HEK293T (cell line): ENCODE data around the gene KYNU.
"Not testable (repeated sequence)": the region's sequence is repeated elsewhere in the genome, so short reads cannot be mapped to it uniquely, and the experiment has no call there.

Source experiments
- CTCF ChIA-PET: fragments of 350-600 bp; formaldehyde crosslinking; extraction: SDS; loops from one replicate; lab custom pipeline; 2021; ENCODE audit warnings: antibody characterized with exemption, inconsistent platforms; lab: Yijun Ruan, JAX
- POLR2A ChIA-PET: fragments of 350-600 bp; formaldehyde crosslinking; extraction: SDS; loops from one replicate; lab custom pipeline; 2020; ENCODE audit warnings: antibody characterized with exemption, inconsistent platforms; lab: Yijun Ruan, JAX
- DNase-seq: peaks from one replicate; pipeline ENCODE4 v3.0.0; 2012; ENCODE audit warnings: mixed read lengths; ENCODE audit errors: extremely low spot score
- ARNT ChIP-seq: fragments of 450-650 bp; IDR thresholded peaks from 2 replicates; pipeline ENCODE4 v1.6.1; 2017; ENCODE audit warnings: mild to moderate bottlenecking
- BHLHE40 ChIP-seq: fragments of 450-650 bp; IDR thresholded peaks from 2 replicates; pipeline ENCODE4 v1.6.1; 2016; ENCODE audit warnings: mild to moderate bottlenecking, moderate library complexity, borderline replicate concordance
- CTBP1 ChIP-seq: fragments of 450-650 bp; IDR thresholded peaks from 2 replicates; pipeline ENCODE4 v1.6.1; 2016; ENCODE audit warnings: borderline replicate concordance
- ELF4 ChIP-seq: fragments of 450-650 bp; IDR thresholded peaks from 2 replicates; pipeline ENCODE4 v1.6.1; 2017; ENCODE audit warnings: antibody characterized with exemption
- FOXA1 ChIP-seq: fragments of 450-650 bp; IDR thresholded peaks from 2 replicates; pipeline ENCODE4 v1.6.1; 2016; ENCODE audit warnings: mild to moderate bottlenecking
- FOXK2 ChIP-seq: fragments of 450-650 bp; IDR thresholded peaks from 2 replicates; pipeline ENCODE4 v1.6.1; 2016; ENCODE audit warnings: mild to moderate bottlenecking
- FOXM1 ChIP-seq: fragments of 450-650 bp; IDR thresholded peaks from 2 replicates; pipeline ENCODE4 v1.6.1; 2017; ENCODE audit warnings: mild to moderate bottlenecking, borderline replicate concordance
- HDGF ChIP-seq: fragments of 450-650 bp; IDR thresholded peaks from 2 replicates; pipeline ENCODE4 v1.6.1; 2017; ENCODE audit warnings: antibody characterized with exemption, borderline replicate concordance
- L3MBTL2 ChIP-seq: fragments of 450-650 bp; conservative IDR thresholded peaks from 2 replicates; pipeline ENCODE4 v1.6.1; 2016; ENCODE audit warnings: mild to moderate bottlenecking
- LEF1 ChIP-seq: fragments of 450-650 bp; IDR thresholded peaks from 2 replicates; pipeline ENCODE4 v1.6.1; 2017; ENCODE audit warnings: mild to moderate bottlenecking, borderline replicate concordance
- NFRKB ChIP-seq: fragments of 450-650 bp; IDR thresholded peaks from 2 replicates; pipeline ENCODE4 v1.6.1; 2016; ENCODE audit warnings: mild to moderate bottlenecking, moderate library complexity
- SP1 ChIP-seq: fragments of 450-650 bp; IDR thresholded peaks from 2 replicates; pipeline ENCODE4 v1.6.1; 2017
- SUZ12 ChIP-seq: fragments of 450-650 bp; IDR thresholded peaks from 2 replicates; pipeline ENCODE4 v1.6.1; 2016; ENCODE audit warnings: mild to moderate bottlenecking
- TARDBP ChIP-seq: fragments of 450-650 bp; IDR thresholded peaks from 2 replicates; pipeline ENCODE4 v1.6.1; 2016
- ZNF384 ChIP-seq: fragments of 450-650 bp; IDR thresholded peaks from 2 replicates; pipeline ENCODE4 v1.6.1; 2016
- TF ChIP-seq, protein P1 (sequence below): fragments of 450-650 bp; IDR thresholded peaks from 2 replicates; pipeline ENCODE4 v1.6.1; 2016

Gene KYNU

GRCh38 chr2:143030127-143030526 is 152.7 kb downstream of the KYNU start:
- ChIA-PET POLR2A (no interaction called here), CTCF (no interaction called here)
- TF ChIP-seq FOXK2 = no peak
- TF ChIP-seq SUZ12 = no peak
- no peak for TF ChIP-seq L3MBTL2
- no peak for TF ChIP-seq ELF4
- TF ChIP-seq LEF1 = no peak
- no peak for TF ChIP-seq ZNF384
- TF ChIP-seq NFRKB = no peak
- no peak for TF ChIP-seq HDGF
- TF ChIP-seq CTBP1 = no peak
- TF ChIP-seq SP1 = no peak
- TF ChIP-seq BHLHE40 = no peak
- no peak for TF ChIP-seq TARDBP
- no peak for TF ChIP-seq ARNT
- TF ChIP-seq FOXA1 = no peak
- TF ChIP-seq FOXM1 = no peak
- TF ChIP-seq, protein P1, sequence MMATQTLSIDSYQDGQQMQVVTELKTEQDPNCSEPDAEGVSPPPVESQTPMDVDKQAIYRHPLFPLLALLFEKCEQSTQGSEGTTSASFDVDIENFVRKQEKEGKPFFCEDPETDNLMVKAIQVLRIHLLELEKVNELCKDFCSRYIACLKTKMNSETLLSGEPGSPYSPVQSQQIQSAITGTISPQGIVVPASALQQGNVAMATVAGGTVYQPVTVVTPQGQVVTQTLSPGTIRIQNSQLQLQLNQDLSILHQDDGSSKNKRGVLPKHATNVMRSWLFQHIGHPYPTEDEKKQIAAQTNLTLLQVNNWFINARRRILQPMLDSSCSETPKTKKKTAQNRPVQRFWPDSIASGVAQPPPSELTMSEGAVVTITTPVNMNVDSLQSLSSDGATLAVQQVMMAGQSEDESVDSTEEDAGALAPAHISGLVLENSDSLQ = no peak
- DNase-seq = no peak

- ChIA-PET POLR2A (no interaction called here), CTCF (interaction anchor here (0.8 kb wide), 1 partner anchor 11 kb away, joined by 5 read pairs; no protein-coding TSS in a partner anchor)
- peak; percentile 65 for DNase-seq
- TF ChIP-seq SP1 = no peak
- TF ChIP-seq, protein P1 = peak; percentile 65
Observed at GRCh38 chr2:143034292-143035074, 157.0 kb downstream of the KYNU start.

GRCh38 chr2:143051465-143051864 is 174.0 kb downstream of the KYNU start:
- POLR2A ChIA-PET = no interaction called here
- TF ChIP-seq FOXK2 (no peak), SUZ12 (no peak), L3MBTL2 (no peak), ARNT (no peak)
- TF ChIP-seq, protein P1 = no peak
- CTCF ChIA-PET = no interaction called here
- DNase-seq = no peak

DNA sequence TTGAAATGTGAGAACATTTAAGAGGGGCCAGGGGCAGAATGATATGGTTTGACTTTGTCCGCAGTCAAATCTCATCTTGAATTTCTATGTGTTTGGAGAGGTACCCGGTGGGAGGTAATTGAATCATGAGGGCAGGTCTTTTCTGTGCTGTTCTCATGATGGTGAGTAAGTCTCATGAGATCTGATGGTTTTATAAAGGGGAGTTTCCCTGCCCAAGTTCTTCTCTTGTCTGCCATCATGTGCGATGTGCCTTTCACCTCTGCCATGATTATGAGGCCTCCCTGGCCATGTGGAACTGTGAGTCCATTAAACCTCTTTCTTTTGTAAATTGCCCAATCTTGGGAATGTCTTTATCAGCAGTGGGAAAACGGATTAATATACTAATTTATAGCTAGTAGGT is 176.0 kb downstream of the KYNU start:
- DNase-seq, CTCF ChIA-PET, POLR2A ChIA-PET: not testable (repeated sequence)

- ChIA-PET POLR2A (no interaction called here), CTCF (no interaction called here)
Observed at GRCh38 chr2:143056550-143056949, 179.1 kb downstream of the KYNU start.

GRCh38 chr2:143058851-143059250 is 181.4 kb downstream of the KYNU start:
- ChIA-PET CTCF (interaction anchor here (0.7 kb wide), 1 partner anchor 90 kb away, joined by 3 read pairs; no protein-coding TSS in a partner anchor), POLR2A (no interaction called here)
- DNase-seq = no peak
- no peak for TF ChIP-seq FOXK2
- TF ChIP-seq ARNT = no peak
- no peak for TF ChIP-seq SUZ12
- TF ChIP-seq NFRKB = no peak
- no peak for TF ChIP-seq ELF4

More at GRCh38 chr2:143056550-143056949, 179.1 kb downstream of the KYNU start:
- TF ChIP-seq L3MBTL2 = no peak
- no peak for TF ChIP-seq ARNT
- DNase-seq = no peak

DNA sequence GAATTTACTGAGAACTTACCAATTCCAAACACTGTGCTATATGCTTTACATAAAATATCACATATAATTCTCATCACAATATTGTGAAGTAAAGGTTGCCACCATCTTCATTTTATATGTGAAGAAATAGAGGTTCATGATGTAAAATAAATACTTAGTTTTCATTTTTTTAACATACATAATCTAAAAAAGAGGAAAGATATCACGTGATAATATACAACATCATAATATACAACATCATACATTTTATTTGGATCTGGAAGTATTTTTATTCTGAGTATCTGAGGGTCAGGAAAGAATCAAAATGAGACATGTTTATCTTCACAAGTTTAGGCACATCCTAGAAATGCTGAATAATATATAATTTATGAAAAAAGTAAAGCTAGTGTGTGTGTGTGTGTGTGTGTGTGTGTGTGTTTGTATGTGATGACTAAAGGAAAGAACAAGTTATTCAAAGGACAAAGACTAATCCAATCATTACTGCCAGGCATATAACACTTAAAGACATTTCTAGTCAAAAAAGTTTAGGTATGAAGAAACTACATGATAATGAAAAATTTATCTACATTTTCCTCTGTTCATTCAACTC is 186.2 kb downstream of the KYNU start:
- ChIA-PET CTCF (no interaction called here), POLR2A (no interaction called here)
- no peak for DNase-seq

More for the DNA sequence above, 186.2 kb downstream of the KYNU start:
- no peak for TF ChIP-seq TARDBP
- no peak for TF ChIP-seq BHLHE40
- no peak for TF ChIP-seq ELF4
- TF ChIP-seq, protein P1 = no peak
- TF ChIP-seq SUZ12 = no peak
- no peak for TF ChIP-seq HDGF
- no peak for TF ChIP-seq CTBP1
- no peak for TF ChIP-seq NFRKB
- TF ChIP-seq FOXA1 = no peak
- no peak for TF ChIP-seq FOXK2
